AG04449 (cell line): ENCODE measurements around the gene UBR4.

ENCODE experiments used
- CTCF ChIA-PET: fragments of 350-600 bp; formaldehyde crosslinking; extraction: SDS; loops from one replicate; lab custom pipeline; 2021; ENCODE audit warnings: antibody characterized with exemption; lab: Yijun Ruan, JAX
- POLR2A ChIA-PET: fragments of 400-600, 350-600 bp; formaldehyde crosslinking; extraction: SDS; loops from one replicate; lab custom pipeline; 2020; ENCODE audit warnings: antibody characterized with exemption, inconsistent platforms; lab: Yijun Ruan, JAX
- DNase-seq: peaks from one replicate; pipeline ENCODE4 v3.0.0-alpha.2; 2010; ENCODE audit warnings: low read depth, low spot score
- H3K4me3 ChIP-seq: 2 replicates; pipeline ENCODE4 v1.5.1; 2011; ENCODE audit warnings: low read depth, mild to moderate bottlenecking, control low read depth, low read length
- TF ChIP-seq, protein P1 (sequence below): IDR thresholded peaks from one replicate; pipeline ENCODE4 v1.5.1; 2011; ENCODE audit warnings: mild to moderate bottlenecking, moderate library complexity, low read length, control low read depth, inconsistent platforms; ENCODE audit not compliant: insufficient read depth; ENCODE audit errors: missing control alignments

The UBR4 gene

DNA sequence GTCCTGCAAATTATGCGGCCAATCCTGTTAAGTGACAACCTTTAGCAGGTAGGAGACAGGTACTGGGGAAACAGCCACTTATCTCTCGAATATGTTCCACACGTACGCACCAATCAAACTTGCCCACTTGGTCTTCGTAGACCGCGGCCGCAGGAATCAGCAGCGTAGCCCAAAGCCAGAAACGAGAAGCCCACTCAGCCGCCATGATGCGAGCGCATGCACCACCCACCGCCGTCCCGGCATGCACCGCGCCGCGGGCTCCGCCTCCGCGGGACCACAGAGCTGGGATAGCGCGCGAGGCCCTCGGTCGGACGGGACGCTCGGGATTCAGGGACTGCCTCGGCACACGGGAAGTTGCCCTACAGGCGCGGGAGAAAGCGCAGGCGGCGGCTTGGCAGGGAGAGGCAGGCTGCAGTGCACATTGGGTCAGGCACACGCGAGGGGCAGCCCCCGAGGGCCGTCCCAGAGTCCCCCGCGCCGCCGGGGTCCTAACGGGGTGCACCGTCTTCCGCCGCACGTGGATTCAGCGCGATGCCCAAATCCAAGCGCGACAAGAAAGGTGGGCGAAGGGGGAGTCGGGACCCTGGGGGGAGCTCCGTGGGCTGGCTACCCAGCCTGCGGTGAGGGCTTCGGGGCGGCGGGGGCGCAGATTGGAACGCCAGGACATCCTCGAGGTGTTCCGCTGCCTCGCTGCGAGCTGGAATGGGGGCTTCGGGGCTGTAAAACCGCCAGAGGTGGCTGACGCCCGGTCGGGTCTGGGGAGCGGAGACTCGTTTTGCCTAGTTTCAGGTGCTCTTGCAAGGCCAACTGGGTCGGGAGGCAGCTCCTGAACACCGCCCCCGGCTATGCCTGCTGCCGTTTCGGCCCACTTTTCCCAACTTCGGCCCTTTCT lies 41.5 kb upstream of the UBR4 start, which contains the start of the genes EMC1 and MRTO4:
Gene EMC1, minus strand, starts transcription at position 220 of the 892 bp plus-strand sequence. Its CDS starts 15 bp downstream, at position 205.
Gene MRTO4, plus strand, starts transcription at position 501 of the 892 bp plus-strand sequence. Its CDS starts 31 bp downstream, at position 532.
- DNase-seq, result no peak
- ChIA-PET POLR2A (interaction anchor here (0.7 to 2.0 kb wide), 6 partner anchors 9 to 58 kb away, joined by 3 to 16 read pairs (median 4); no protein-coding TSS in a partner anchor), CTCF (interaction anchor here (1.0 to 5.8 kb wide), 11 partner anchors 9 to 410 kb away, joined by 3 to 48 read pairs (median 4); partner anchors contain the start of gene SLC66A1)
- TF ChIP-seq, protein P1, sequence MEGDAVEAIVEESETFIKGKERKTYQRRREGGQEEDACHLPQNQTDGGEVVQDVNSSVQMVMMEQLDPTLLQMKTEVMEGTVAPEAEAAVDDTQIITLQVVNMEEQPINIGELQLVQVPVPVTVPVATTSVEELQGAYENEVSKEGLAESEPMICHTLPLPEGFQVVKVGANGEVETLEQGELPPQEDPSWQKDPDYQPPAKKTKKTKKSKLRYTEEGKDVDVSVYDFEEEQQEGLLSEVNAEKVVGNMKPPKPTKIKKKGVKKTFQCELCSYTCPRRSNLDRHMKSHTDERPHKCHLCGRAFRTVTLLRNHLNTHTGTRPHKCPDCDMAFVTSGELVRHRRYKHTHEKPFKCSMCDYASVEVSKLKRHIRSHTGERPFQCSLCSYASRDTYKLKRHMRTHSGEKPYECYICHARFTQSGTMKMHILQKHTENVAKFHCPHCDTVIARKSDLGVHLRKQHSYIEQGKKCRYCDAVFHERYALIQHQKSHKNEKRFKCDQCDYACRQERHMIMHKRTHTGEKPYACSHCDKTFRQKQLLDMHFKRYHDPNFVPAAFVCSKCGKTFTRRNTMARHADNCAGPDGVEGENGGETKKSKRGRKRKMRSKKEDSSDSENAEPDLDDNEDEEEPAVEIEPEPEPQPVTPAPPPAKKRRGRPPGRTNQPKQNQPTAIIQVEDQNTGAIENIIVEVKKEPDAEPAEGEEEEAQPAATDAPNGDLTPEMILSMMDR, result no peak
- H3K4me3 ChIP-seq, result peak within 1 kb of the TSS; percentile 69

GRCh38 chr1:19250629-19251304 lies 40.7 kb upstream of the UBR4 start:
- no peak for DNase-seq
- POLR2A ChIA-PET, result interaction anchor here (0.7 to 2.0 kb wide), 6 partner anchors 8 to 58 kb away, joined by 3 to 16 read pairs (median 4); no protein-coding TSS in a partner anchor

DNA sequence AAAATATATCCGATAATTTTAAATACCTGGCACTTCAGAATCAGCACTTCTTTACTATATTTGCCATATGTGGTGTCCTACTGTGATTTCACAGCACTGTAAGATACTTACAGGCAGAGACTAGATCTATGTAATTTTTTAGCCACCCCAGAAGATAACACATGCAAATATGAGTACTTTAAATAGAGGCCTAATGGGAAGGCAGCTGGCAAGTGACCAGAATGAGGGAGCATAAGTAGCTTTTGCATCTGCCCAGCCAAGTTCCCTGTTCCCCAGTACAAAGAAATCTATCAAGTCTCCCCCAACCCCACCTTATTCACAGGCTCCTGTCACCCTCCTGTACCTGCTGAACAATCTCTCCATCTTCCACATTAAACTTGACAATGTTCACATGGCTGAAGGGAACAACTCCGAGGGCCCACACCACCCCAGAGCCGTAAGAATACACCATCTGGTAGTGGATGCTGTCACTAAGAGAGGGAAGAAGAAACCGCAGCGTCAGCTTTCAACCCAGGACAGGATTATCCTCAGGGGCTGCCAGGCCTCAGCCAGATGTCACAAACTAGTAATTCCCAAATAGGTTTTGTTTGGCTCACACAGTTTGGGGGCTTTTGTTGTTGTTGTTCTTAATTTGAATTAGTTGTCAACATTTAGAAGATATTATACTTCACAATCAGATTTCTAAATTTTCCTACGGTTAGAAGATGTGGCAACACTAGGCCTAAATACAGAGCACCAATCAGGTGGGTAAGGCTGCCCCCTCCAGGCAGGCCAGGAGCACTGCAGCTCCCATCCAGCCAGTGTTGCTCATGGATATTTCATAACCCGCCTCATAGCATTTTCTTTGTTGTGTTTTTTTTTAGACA lies 30.8 kb upstream of the UBR4 start:
- TF ChIP-seq, protein P1, result peak; percentile 93
- ChIA-PET CTCF (interaction anchor here (0.9 to 5.5 kb wide), 20 partner anchors 9 to 420 kb away, joined by 3 to 56 read pairs (median 6); partner anchors contain the start of genes EMC1, MRTO4 and UBR4), POLR2A (interaction anchor here (0.6 to 1.0 kb wide), 2 partner anchors 11 to 602 kb away, joined by 3 to 6 read pairs; partner anchors contain the start of genes EMC1 and MRTO4)
- no peak for DNase-seq
- H3K4me3 ChIP-seq, result no peak overlapping the region

More at GRCh38 chr1:19250629-19251304, 40.7 kb upstream of the UBR4 start:
- peak overlapping the region; percentile 69 for H3K4me3 ChIP-seq
- CTCF ChIA-PET, result interaction anchor here (1.0 to 5.8 kb wide), 9 partner anchors 10 to 403 kb away, joined by 3 to 48 read pairs (median 4); partner anchors contain the start of gene SLC66A1
- TF ChIP-seq, protein P1, result no peak

DNA sequence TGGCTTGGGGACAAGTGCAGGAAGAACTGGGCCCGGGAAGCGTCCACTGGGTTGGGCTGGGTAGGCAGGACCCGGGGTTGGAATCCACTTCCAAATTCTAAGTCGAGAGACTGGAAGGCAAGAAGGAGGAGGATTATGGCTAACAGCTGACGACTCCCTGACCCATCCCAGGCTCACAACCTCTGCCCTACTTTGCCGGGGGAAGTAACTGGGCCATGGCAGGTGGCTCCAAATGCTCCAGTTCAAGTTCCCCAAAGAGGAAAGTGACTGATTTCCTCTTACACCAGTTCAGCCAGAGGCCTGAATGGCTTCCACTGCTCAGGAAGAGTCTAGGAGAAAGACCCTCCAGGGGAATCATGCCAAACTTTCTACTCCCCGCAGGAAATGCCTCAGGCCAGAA lies 29.8 kb upstream of the UBR4 start:
- no peak overlapping the region for H3K4me3 ChIP-seq
- ChIA-PET POLR2A (interaction anchor here (0.6 kb wide), 1 partner anchor 601 kb away, joined by 3 read pairs; no protein-coding TSS in a partner anchor), CTCF (interaction anchor here (0.8 to 5.5 kb wide), 14 partner anchors 9 to 421 kb away, joined by 3 to 56 read pairs (median 8); partner anchors contain the start of genes EMC1, MRTO4 and UBR4)

GRCh38 chr1:19234224-19234623 lies 24.2 kb upstream of the UBR4 start:
- TF ChIP-seq, protein P1, result no peak

More for the DNA sequence above, 29.8 kb upstream of the UBR4 start:
- TF ChIP-seq, protein P1, result no peak
- DNase-seq, result no peak

More at GRCh38 chr1:19234224-19234623, 24.2 kb upstream of the UBR4 start:
- H3K4me3 ChIP-seq, result no peak overlapping the region
- CTCF ChIA-PET, result interaction anchor here (0.6 to 7.8 kb wide), 5 partner anchors 7 to 322 kb away, joined by 3 to 56 read pairs (median 3); no protein-coding TSS in a partner anchor
- POLR2A ChIA-PET, result interaction anchor here (1.2 kb wide), 1 partner anchor 17 kb away, joined by 5 read pairs; the partner anchor contains the start of genes EMC1 and MRTO4
- DNase-seq, result no peak
